ENCODE data around the gene SSC5D. TPM values are rescaled to one million over a fixed set of nuclear protein-coding genes. Genes with fewer than 3 reads are reported as not detected.
A peak's percentile ranks its signal among the peaks of the same experiment; 100 is the strongest.

The SSC5D gene
- total RNA-seq, 1 donor from 2014 or later, result 46.8 TPM

DNA sequence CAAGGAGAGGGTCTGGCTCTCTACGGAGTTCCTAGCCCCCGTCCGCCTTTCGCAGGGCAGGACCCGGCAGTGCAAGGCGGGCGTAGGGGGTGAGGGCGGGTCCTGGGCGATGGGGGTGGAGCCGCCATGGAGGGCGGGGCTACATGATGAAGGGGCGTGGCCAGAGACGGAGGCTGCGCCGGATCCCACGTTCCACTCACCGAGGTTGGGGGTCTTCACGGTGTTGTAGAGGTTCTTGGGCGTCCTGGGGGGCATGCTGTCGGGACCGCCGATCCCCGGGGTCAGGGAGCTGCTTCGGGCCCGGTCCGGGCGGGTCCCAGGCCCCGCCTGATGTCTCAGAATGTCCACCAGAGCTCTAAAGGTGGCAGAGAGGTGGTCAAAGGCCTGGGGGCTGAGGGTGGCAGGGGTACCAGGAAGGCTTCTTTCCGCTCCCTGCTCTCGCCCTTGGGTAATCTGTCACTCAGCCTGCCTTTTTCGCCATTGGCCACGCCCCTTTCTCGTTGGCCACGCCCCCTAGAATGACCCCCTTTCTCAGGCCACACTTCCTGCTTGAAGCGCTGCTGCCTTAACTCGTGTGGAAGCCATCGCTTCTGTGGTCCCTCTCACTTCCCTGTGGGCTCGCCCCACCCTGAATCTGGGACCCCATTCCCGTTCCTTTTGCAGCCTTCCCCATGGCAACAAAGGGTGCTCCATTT, 47.7 kb upstream of the SSC5D start:
- H3K27me3 ChIP-seq (ENCODE audit: insufficient read depth, low read length), result peaks cover 48% of the 10 kb centered on the region
- FAIRE-seq (no peak), DNase-seq (ENCODE audit: low read depth) (no peak)
- no peak overlapping the region for H3K4me3 ChIP-seq (ENCODE audit: insufficient read depth, low read depth, low read length)
- no peaks in the 10 kb centered on the region for H4K20me1 ChIP-seq (ENCODE audit: insufficient read depth, low read length)
- no peak overlapping the region for H2AFZ ChIP-seq (ENCODE audit: low read depth, low read length)
- no peaks in the 10 kb centered on the region for H3K4me1 ChIP-seq (ENCODE audit: insufficient read depth, low read length)
- H3K9me3 ChIP-seq (ENCODE audit: insufficient read depth, low read depth, low read length), result peaks cover 4% of the 10 kb centered on the region
- H3K9me3 Mint-ChIP-seq (ENCODE audit: unreplicated experiment), result peaks cover 10% of the 10 kb centered on the region
- peak overlapping the region; percentile 12 for H3K4me3 Mint-ChIP-seq (ENCODE audit: unreplicated experiment)
- peaks cover 73% of the 10 kb centered on the region for H3K27me3 Mint-ChIP-seq (ENCODE audit: low read depth, unreplicated experiment)
- H3K36me3 ChIP-seq (ENCODE audit: insufficient read depth, low read length), result no peaks in the 10 kb centered on the region
- no peaks in the 10 kb centered on the region for H3K79me2 ChIP-seq (ENCODE audit: insufficient read depth, low read length)
- no peak overlapping the region for H3K9ac ChIP-seq (ENCODE audit: low read length)
- no peak for TF ChIP-seq CTCF (IDR thresholded peaks at IDR 0.05; ENCODE audit: insufficient read depth, low read depth, low read length)
- H3K36me3 Mint-ChIP-seq (ENCODE audit: low read depth, unreplicated experiment), result no peaks in the 10 kb centered on the region
- no peak overlapping the region for H3K27ac Mint-ChIP-seq (ENCODE audit: unreplicated experiment)
- no peak overlapping the region for H3K4me2 ChIP-seq (ENCODE audit: low read length)
- H3K27ac ChIP-seq (ENCODE audit: low read depth, low read length), result no peak overlapping the region
- no peaks in the 10 kb centered on the region for H3K4me1 Mint-ChIP-seq (ENCODE audit: low read depth, unreplicated experiment)

- TF ChIP-seq EZH2 (IDR thresholded peaks at IDR 0.05; ENCODE audit: insufficient read depth, low read length) (no peak), CTCF (IDR thresholded peaks at IDR 0.05; ENCODE audit: insufficient read depth, low read depth, low read length) (no peak)
- H4K20me1 ChIP-seq (ENCODE audit: insufficient read depth, low read length), result no peaks in the 10 kb centered on the region
- H3K27ac Mint-ChIP-seq (ENCODE audit: unreplicated experiment), result no peak overlapping the region
- no peak overlapping the region for H3K4me3 ChIP-seq (ENCODE audit: insufficient read depth, low read depth, low read length)
- no peaks in the 10 kb centered on the region for H3K36me3 Mint-ChIP-seq (ENCODE audit: low read depth, unreplicated experiment)
- no peak overlapping the region for H3K27ac ChIP-seq (ENCODE audit: low read depth, low read length)
- no peak for DNase-seq (ENCODE audit: low read depth)
- H3K79me2 ChIP-seq (ENCODE audit: insufficient read depth, low read length), result no peaks in the 10 kb centered on the region
- no peak overlapping the region for H3K4me2 ChIP-seq (ENCODE audit: low read length)
- no peaks in the 10 kb centered on the region for H3K4me1 ChIP-seq (ENCODE audit: insufficient read depth, low read length)
- H3K27me3 Mint-ChIP-seq (ENCODE audit: low read depth, unreplicated experiment), result peaks cover 79% of the 10 kb centered on the region
- H3K9ac ChIP-seq (ENCODE audit: low read length), result no peak overlapping the region
- no peak for FAIRE-seq
- peaks cover 10% of the 10 kb centered on the region for H3K9me3 Mint-ChIP-seq (ENCODE audit: unreplicated experiment)
- no peaks in the 10 kb centered on the region for H3K36me3 ChIP-seq (ENCODE audit: insufficient read depth, low read length)
- no peak overlapping the region for H2AFZ ChIP-seq (ENCODE audit: low read depth, low read length)
- H3K4me1 Mint-ChIP-seq (ENCODE audit: low read depth, unreplicated experiment), result no peaks in the 10 kb centered on the region
- peaks cover 4% of the 10 kb centered on the region for H3K9me3 ChIP-seq (ENCODE audit: insufficient read depth, low read depth, low read length)
- H3K4me3 Mint-ChIP-seq (ENCODE audit: unreplicated experiment), result no peak overlapping the region
- H3K27me3 ChIP-seq (ENCODE audit: insufficient read depth, low read length), result peaks cover 48% of the 10 kb centered on the region
Measured at GRCh38 chr19:55441319-55441691, 46.9 kb upstream of the SSC5D start.

DNA sequence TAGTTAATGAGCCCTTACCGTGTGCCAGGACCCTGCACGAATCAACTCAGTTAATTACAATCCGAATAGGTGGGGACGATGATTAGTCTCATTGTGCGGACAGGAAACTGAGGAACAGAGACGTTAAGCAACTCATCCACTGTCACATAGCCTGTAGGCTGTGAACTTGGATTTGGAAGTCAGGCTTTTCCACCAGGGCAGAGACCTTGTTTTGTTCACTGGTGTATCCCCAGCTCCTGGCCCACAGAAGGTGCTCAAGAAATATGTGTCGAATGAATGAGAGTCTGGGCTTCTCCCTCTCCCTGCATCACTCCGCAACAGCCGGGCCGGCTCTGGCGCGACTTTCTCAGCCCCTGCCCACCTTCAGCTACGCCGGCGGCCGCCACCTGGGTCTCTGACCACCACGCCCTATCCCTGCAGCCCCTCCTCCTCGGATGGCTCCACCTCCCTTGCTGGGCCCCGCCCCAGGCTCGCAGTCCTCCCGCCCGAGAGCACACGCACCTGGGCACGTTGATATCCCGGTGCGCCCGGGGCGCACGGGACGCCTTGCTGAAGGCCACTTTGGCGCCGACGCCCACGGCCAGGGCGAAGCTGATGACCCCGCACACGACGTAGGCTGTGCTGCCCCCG, 46.4 kb upstream of the SSC5D start:
- no peak overlapping the region for H3K4me3 ChIP-seq (ENCODE audit: insufficient read depth, low read depth, low read length)
- Mint-ChIP-seq H3K9me3 (ENCODE audit: unreplicated experiment) (peaks cover 10% of the 10 kb centered on the region), H3K27ac (ENCODE audit: unreplicated experiment) (no peak overlapping the region), H3K27me3 (ENCODE audit: low read depth, unreplicated experiment) (peaks cover 78% of the 10 kb centered on the region), H3K4me1 (ENCODE audit: low read depth, unreplicated experiment) (no peaks in the 10 kb centered on the region), H3K4me3 (ENCODE audit: unreplicated experiment) (no peak overlapping the region), H3K36me3 (ENCODE audit: low read depth, unreplicated experiment) (no peaks in the 10 kb centered on the region)
- H3K9ac ChIP-seq (ENCODE audit: low read length), result no peak overlapping the region
- H3K79me2 ChIP-seq (ENCODE audit: insufficient read depth, low read length), result no peaks in the 10 kb centered on the region
- no peaks in the 10 kb centered on the region for H4K20me1 ChIP-seq (ENCODE audit: insufficient read depth, low read length)
- peaks cover 4% of the 10 kb centered on the region for H3K9me3 ChIP-seq (ENCODE audit: insufficient read depth, low read depth, low read length)
- H3K27me3 ChIP-seq (ENCODE audit: insufficient read depth, low read length), result peaks cover 50% of the 10 kb centered on the region
- H3K4me2 ChIP-seq (ENCODE audit: low read length), result no peak overlapping the region
- H3K4me1 ChIP-seq (ENCODE audit: insufficient read depth, low read length), result no peaks in the 10 kb centered on the region
- H3K36me3 ChIP-seq (ENCODE audit: insufficient read depth, low read length), result no peaks in the 10 kb centered on the region
- TF ChIP-seq EZH2 (IDR thresholded peaks at IDR 0.05; ENCODE audit: insufficient read depth, low read length) (peak; percentile 97), CTCF (IDR thresholded peaks at IDR 0.05; ENCODE audit: insufficient read depth, low read depth, low read length) (no peak)
- H2AFZ ChIP-seq (ENCODE audit: low read depth, low read length), result no peak overlapping the region
- H3K27ac ChIP-seq (ENCODE audit: low read depth, low read length), result no peak overlapping the region
- FAIRE-seq (no peak), DNase-seq (ENCODE audit: low read depth) (no peak)
